Measurements from ENCODE around the gene MOK.
A peak's percentile ranks its signal among the peaks of the same experiment; 100 is the strongest.

MOK gene

DNA sequence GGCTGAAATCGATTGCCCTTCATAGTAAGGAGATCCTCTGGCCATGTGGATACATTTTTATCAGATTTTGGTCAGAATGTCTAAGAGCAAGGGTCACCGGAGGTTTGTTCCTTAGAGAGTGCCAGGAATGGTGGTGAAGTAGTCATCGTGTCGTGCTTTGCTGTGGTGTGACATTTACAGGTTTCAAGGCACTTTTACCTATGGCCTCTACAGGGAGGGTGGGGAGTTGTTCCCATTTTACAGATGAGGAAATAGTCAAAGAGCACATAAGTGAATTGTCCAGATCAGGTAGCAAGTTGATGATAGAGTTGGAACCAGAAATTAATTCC lies 108.1 kb downstream of the MOK start:
- DNase-seq, result no peak

DNA sequence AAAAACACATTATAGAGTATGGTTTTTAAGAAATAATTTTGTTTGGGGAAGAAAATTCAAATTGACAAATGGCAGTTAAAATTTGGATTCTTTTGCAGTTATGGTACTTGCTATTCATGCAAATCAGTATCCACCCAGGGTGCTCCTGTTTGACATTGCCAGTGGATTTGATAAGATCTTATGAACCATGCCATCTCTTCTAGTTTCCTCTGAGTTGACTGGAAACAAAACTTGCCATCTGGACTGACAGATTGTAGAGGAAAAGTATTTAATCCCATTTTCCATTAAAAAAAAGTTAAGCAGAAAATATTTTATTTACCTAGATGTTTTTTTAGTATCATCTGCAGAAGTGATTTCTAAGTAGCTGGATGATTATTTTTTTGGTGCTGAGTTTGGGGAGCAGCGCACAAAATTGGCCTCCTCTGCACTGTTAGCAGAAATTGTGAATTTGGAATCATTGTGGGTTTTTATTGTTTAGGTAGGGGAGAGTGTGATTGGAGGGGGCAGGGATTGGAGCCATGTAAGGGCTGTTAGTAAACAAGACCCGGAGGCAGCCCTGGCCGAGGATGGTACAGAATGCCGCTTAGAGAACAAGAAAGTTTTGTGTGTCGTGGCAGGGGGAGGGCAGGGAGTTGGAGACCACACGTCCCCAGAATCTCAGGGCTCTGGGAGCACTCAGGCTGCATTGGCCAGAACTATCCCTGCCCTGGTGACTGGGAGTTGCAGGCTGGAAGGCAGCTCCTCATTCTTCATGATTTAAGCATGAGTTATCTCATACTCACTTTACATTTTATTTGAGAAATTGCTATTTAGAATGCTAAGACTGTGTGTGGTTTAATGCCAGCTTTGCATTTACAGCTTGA lies 108.7 kb downstream of the MOK start:
- DNase-seq, result no peak

DNA sequence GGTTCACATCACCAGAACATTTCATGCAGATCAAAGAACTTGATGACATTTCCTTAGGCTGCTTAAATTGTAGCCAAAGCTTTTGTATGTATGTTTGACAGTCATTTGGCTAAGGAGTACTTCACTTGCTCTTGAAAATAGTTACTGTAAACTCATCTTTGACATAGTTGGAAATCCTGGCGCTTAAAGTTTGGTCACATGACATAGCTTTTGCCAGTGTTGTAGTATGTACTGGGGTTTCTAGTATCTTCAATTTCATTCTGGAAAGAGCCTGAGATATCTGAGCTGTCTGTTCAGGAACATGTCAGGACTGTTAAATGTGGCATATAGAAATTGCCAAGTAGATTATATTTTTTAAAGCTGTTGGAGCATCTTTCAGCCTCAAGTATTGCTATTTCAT lies 109.5 kb downstream of the MOK start:
- DNase-seq, result no peak

DNA sequence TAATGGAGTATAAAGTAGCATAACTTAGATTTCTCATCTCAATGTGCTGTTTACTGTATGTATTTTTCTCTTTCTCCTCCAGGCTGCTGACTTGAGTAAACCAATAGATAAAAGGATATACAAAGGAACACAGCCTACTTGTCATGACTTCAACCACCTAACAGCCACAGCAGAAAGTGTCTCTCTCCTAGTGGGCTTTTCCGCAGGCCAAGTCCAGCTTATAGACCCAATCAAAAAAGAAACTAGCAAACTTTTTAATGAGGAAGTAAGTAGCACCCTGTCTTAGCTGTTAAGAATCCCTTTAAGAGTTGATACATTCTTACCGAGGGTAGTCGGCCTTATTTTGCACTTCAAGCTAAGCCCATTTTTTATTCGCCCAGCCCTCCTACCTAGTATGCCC lies 110.1 kb downstream of the MOK start:
- no peak for DNase-seq

DNA sequence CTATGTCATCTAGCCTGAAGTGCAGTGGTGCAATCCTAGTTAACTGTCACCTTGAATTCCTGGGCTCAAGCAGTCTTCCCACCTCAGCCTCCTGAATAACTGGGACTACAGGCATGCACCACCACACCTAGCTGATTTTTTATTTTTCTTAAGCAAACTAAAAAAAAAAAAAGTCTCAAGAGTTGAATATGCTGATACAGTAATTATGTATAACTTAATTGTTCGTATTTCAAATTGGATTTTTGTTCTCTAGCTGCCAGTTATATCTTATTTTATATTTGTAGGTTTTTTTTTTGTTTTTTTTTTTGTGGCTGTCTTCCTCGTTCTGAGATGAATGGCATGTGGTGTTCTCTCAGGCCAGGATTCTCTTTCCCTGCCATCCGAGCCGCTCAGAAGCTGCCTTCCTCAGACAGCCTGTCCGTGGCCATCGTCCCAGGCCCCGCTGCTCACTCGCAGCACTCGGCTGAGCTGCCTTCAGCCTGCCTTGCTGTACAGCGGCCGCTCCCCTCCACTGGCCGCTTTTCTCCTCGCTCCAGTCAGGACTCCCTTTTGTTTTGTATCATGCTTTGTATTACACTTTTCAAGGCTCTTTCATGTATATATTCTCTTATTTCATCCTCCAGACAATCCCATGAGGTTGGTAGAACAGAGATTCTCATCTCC lies 112.0 kb downstream of the MOK start:
- DNase-seq, result peak; percentile 0

DNA sequence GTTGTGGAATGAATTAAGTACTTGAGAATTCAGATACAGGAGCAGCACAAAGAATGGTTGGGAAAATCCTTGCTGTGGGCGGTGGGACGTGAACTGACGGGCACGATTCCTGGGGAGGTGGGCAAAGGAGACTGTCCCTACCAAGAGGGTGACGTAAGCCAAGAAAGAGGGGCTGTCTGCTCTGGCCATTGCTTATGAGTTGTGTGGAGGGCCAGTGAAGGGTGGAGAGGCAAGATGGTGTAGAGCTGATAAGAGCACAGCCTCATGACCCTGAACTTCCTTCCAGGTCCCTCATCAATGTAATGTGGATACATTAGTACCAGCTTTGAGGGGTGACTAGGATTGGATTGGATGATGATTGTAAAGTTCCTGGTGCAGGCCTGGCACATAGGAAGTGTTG lies 115.1 kb downstream of the MOK start:
- DNase-seq, result no peak

DNA sequence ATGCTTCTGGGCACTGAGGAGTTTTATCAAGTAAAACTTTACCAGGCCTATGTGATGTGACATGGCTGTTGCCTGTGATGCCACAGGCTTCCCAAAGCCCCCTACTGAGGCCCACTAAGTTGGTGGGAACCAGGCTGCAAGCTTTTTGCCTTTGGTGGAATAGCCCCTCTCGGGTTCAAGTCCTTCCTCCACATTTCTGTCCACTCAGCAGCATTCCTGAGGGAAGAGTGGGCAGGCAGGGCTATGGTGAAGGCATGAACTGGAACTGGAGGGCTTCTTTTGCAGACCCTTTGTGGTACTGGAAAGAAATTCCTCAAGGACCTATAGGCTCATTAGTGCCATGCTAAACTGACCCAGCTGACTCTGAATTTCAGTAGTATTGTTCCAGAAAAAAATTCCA lies 116.8 kb downstream of the MOK start:
- DNase-seq, result no peak

DNA sequence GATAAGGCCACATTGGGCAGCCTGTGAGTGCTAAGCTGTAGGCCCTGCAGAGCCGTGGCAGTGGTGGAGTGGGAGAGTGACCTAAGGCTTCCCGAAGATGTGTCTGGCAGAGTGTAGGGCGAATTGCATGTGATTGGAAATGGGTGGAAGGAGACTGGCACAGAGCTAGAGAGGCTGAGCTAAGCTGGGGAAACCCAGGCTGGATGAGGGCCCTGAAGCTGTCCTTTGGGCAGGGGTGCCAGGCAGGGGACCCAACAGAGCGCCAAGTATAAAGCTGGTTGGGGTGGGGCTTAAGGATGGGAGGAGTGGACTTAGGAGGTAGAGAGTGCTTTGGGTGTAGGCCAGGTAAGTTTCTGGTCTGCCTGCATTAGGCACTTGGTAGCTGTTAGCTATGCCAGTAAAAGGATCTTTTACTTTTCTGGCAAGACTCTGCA lies 117.4 kb downstream of the MOK start:
- no peak for DNase-seq

DNA sequence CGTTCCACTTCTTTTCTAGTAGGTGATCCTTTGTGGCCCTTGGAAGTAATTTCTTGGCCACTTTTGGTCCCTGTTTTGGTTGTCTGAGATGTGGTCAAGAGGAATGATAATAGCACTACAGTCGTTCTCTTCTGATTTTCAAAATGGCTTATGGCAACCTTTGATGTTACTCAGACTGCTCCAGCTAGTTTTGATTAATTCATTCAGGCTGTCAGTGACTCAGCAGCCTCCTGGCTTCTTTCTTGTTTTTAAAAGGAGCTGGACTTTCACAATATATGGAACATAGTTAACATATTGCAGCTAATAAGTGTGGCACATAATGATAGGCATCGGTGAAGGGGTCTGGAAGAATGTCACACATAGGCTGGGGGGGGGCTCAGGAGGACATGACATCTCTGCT lies 117.9 kb downstream of the MOK start:
- DNase-seq, result no peak

DNA sequence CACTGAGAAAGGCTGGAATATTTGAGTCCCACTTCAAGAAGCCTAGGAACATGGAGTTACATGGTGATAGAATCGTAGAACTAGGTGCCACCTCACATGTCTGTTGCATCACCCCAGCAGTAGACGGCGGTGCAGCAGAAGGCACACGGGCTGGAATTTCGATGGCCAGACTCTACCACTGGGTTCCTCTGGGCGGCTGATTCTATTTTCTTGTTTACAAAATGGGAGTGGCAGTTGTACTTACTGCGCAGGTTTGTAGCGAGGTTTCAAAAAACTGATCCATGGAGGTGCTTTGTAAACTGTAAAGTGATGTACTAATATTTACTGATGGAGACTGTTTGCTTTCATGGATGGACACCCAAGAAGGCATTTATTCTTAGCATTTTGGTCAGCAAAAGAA lies 119.6 kb downstream of the MOK start:
- no peak for DNase-seq

DNA sequence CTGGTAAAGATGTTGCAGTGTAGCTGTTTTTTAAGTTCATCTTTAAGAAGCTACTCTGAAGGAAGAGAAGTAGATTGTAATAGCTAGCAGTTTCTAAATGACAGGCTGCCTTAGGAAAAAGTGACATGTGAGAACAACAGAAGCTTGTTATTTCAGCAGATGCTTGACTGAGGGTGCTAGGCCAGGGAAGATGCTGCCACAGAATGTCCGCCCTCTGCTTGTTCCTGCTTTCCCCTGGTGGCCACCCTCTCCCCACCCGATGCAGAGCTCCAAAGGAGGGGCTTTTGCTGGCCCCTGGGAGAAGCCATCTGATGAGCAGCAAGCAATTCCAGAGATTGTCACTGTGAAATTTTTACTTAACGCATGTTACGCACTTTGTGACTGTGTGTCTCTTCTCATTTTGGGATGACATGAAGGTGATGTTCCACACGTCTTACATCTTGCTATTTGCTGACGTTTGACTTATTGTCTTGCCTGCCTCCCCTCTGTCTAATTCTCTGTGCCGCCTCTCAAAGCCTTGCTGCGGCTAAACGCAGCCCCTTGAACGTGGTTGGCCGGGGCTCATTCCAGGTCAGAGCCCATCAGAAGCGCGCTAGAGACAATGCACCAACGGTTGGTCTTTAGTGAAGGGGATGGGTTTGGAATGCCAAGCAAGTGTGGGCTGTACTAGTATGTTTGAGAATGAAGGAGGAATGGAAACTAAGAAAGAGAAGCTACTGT lies 120.5 kb downstream of the MOK start:
- DNase-seq, result peak; percentile 49

DNA sequence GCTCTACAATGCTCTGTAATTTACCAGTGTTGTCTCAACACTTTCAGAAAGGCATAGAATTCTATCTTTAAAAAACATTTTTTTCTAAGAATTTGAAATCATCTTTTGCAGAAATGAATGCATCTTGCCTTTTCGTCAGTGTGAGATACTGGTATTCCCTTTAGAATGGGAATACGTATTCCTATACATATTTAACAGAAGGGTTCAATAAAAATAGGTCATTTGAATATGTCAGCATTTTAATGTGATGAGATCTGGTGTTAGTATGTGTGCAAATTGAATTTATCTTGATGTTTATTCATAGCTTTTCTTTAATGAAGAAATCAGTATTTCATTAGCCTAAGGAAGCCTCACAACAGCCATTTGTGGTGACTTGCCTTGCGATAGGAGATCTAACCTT lies 121.1 kb downstream of the MOK start:
- DNase-seq, result no peak

DNA sequence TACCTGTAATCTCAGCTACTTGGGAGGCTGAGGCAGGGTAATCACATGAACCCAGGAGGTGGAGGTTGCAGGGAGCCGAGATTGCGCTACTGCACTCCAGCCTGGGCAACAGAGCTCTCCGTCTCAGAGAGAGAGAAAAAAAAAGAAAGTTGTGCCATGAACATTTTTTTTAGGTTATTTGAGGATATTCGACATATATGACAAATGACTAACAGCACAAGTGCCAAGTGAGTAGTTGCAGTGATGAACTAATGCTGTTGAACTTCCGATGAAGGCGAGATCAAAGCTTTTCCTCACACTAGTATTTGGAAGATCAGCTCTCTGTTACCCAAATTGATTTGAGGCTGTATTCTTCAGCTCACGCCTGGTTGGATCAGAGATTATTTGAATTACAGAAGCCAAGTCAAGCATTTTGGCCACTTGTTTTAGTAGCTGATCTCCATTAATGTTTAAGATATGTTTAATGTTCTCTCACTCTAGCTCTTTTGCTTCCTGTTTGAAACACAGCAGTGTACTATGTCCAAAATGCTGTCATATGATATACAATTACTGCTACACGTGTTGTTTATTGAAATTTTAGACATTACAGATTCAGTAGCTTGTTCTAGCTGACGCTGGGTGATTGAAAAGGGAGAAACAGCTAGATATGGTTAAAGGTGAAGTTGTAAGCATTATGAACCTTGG lies 121.9 kb downstream of the MOK start:
- no peak for DNase-seq

DNA sequence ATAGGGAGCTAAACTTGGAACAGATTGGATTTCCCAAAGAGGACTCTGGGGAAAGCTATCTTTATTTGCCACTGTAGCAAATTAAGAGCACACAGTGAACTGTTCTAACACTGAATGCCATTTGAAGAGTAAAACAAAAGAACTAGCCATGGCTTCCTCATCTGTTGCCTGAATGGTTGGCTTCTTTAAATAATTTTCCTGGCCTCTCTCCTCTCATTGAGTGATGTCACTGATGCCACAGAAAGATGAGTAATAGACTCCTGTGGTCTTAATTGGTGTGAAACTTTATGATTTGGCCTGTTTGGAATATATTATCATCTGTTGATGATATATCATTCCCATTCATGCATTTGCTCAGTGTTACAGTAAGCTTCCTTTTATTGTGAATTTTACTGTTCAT lies 122.8 kb downstream of the MOK start:
- no peak for DNase-seq

DNA sequence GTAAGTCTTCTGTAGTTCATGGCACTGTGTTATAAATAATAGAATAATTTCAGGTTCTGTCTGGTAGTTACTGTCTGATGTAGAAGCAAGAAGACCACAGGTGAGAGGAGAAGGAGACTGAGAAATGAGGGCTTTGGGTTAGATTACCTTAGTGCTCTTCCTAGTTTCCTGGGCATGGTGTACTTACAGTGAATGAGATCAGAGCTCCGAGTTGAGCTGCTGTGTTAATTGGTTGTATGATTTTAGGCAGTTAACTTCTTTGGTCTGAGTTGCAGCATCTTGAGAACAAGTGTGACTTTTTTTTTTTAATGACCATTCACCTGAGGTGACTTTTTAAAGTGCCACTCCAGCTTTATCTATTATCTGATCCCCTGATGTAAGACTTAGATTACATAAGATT lies 123.8 kb downstream of the MOK start:
- DNase-seq, result no peak

DNA sequence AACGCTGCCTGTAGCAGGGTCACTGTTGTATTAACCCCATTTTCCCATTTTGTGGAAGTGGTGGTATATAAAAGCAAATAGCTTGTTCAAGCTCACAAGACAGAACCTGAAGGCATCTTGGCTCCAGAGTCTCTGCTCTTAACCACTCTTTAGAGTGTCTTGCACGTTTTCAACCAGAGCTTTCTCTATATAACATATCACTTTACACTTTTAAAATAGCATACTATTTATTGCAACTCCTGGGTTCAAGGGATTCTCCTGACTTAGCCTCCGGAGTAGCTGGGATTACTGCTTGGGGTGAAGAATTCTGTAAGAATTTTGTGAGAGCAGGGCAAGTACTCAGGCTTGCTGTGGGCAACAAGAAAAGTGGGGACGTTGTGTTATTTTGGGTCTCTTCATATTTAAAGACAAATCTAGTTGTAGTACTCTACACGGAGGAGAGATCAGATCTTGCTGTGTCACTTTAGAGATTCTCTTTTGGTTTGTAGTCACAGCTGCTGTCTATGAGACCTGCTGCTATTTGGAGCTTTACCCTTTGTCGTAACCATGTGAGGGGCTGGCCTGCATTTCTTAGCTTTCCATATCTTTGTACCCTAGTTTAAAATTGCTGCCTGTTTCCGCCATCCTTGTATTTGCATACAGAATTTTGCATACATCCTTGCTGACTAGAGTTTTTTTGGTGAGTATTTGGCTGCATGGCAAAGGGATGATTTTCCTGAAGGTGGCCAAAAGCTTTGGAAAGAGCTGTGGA lies 124.5 kb downstream of the MOK start:
- DNase-seq, result no peak

Measured in stimulated activated CD8-positive, alpha-beta memory T cell treated with anti-CD3 and anti-CD28 coated beads, Interleukin-4, amount 100 ng/mL, for 48 hours (primary cell).